K562 (cell line): ENCODE results near the gene AS3MT. TPM values are rescaled to one million over a fixed set of nuclear protein-coding genes. Genes with fewer than 3 reads are reported as not detected.

Experiments used
- BCOR ChIP-seq: fragments of 450-650 bp; IDR thresholded peaks from 2 replicates; pipeline ENCODE4 v1.6.1; 2016
- CHD2 ChIP-seq: IDR thresholded peaks from 2 replicates; pipeline ENCODE4 v1.6.1; 2011; ENCODE audit warnings: low read depth, low read length
- CTCF ChIP-seq, 3 experiments: IDR thresholded peaks in 2 of 3; conservative IDR thresholded peaks in 1 of 3; 2 replicates each; pipeline ENCODE4 v1.5.1; 2011 to 2012; ENCODE audit warnings: low read length in 3 of 3, mild to moderate bottlenecking in 3 of 3, control low read depth in 2 of 3, improper control_type of control experiment in 1 of 3, inconsistent platforms in 1 of 3, low read depth in 1 of 3, mixed read lengths in 1 of 3, moderate library complexity in 1 of 3; ENCODE audit not compliant: insufficient read depth in 2 of 3
- E2F5 ChIP-seq: sonication (generic); formaldehyde crosslinking; IDR thresholded peaks from 2 replicates; pipeline ENCODE4 v1.8.0; 2022; ENCODE audit warnings: mild to moderate bottlenecking, missing genetic modification reagents
- E2F6 ChIP-seq, 2 experiments: IDR thresholded peaks; 2 replicates each; pipeline ENCODE4 v1.6.1; 2011; ENCODE audit warnings: borderline replicate concordance in 1 of 2, control low read depth in 1 of 2, low read depth in 1 of 2, low read length in 1 of 2, mild to moderate bottlenecking in 1 of 2, mixed read lengths in 1 of 2, moderate library complexity in 1 of 2; ENCODE audit not compliant: insufficient read depth in 1 of 2, insufficient read length in 1 of 2, poor library complexity in 1 of 2, severe bottlenecking in 1 of 2; ENCODE audit errors: extremely low read depth in 1 of 2
- FUS ChIP-seq: fragments of 200-400 bp; formaldehyde crosslinking; optimal IDR thresholded peaks from 2 replicates; pipeline ENCODE3; 2017; ENCODE audit warnings: low read depth, low read length
- KDM5B ChIP-seq: fragments of 200-600 bp; sonication (generic); IDR thresholded peaks from 2 replicates; pipeline ENCODE4 v1.6.1; 2012; ENCODE audit warnings: low read depth, mild to moderate bottlenecking, moderate library complexity, low read length, control low read depth, inconsistent platforms; ENCODE audit not compliant: insufficient replicate concordance
- RCOR1 ChIP-seq, 2 experiments: IDR thresholded peaks; 2 replicates each; pipeline ENCODE4 v1.6.1; 2012; ENCODE audit warnings: low read depth in 2 of 2, low read length in 2 of 2, borderline replicate concordance in 1 of 2, improper control_type of control experiment in 1 of 2
- SFPQ ChIP-seq: fragments of 200-400 bp; formaldehyde crosslinking; IDR thresholded peaks from 2 replicates; pipeline ENCODE4 v1.6.1; 2017; ENCODE audit warnings: mild to moderate bottlenecking, low read depth, low read length, moderate library complexity
- SMARCE1 ChIP-seq: fragments of 450-650 bp; IDR thresholded peaks from 2 replicates; pipeline ENCODE4 v1.7.1; 2016; ENCODE audit warnings: mild to moderate bottlenecking
- ZNF232 ChIP-seq: sonication (generic); formaldehyde crosslinking; IDR thresholded peaks from 2 replicates; pipeline ENCODE4 v1.8.0; 2022; ENCODE audit warnings: mild to moderate bottlenecking, missing genetic modification reagents
- ZNF407 ChIP-seq: fragments of 450-650 bp; IDR thresholded peaks from 2 replicates; pipeline ENCODE4 v1.6.1; 2016; ENCODE audit warnings: low read depth
- ZNF551 ChIP-seq: fragments of 250-450 bp; sonication (Bioruptor Pico); IDR thresholded peaks from 2 replicates; pipeline ENCODE4 v1.5.0; 2021; ENCODE audit warnings: mild to moderate bottlenecking, moderate library complexity
- polyA plus RNA-seq, 8 experiments: library from polyadenylated mRNA; depleted of rRNA in 4 of 8; stranded (reverse) in 5 of 8; unstranded in 3 of 8; fragments of >200 nt; fragmentation: Nextera tagmentation in 2 of 8; fragmentation: Illumina TruSeq in 1 of 8; extraction: Ambion mirVana in 2 of 8; extraction: Trizol in 1 of 8; gene quantifications; 2 replicates each; pipeline versions ENCODE4 v1.2.1 to v1.2.3, GENCODE V29; 2011 to 2014; ENCODE audit warnings: inconsistent platforms in 1 of 8, missing spikeins in 1 of 8
- total RNA-seq, 7 experiments: library from RNA; depleted of rRNA in 6 of 7; stranded (reverse); fragments of >200 nt in 6 of 7; fragmentation: Illumina TruSeq in 2 of 7; extraction: Trizol in 2 of 7; gene quantifications; 2 replicates each; pipeline versions ENCODE4 v1.2.1 to v1.2.3, GENCODE V29; 2011 to 2021; ENCODE audit warnings: low replicate concordance in 1 of 7

AS3MT gene
- total and polyA plus RNA-seq, 9 of the 15 experiments (the other 6 are each of a cell fraction or from before 2014, with no cell fraction given) = 0.04 to 0.33 (median 0.19) TPM; not detected in 2

GRCh38 chr10:102918817-102919245, 49.6 kb downstream of the AS3MT start (continued):
- TF ChIP-seq FUS = peak; percentile 1
- peak in 1 of 3 experiments; percentile 14; a peak in 1 of 6 replicates for TF ChIP-seq CTCF (IDR thresholded peaks at IDR 0.05 in 2 of 3, conservative IDR thresholded peaks at IDR 0.05 in 1 of 3; ENCODE audit: insufficient read depth in 2 of 3, low read depth in 1 of 3, low read length in 3 of 3)
- TF ChIP-seq BCOR = no peak
- TF ChIP-seq ZNF407 = no peak
- TF ChIP-seq CHD2 = no peak
- TF ChIP-seq KDM5B = no peak
- TF ChIP-seq ZNF551 (CRISPR knock-in tag) = no peak
- TF ChIP-seq ZNF232 = 0 out of 2 replicates have a peak, but pooled peaks have one; percentile 7
- no peak for TF ChIP-seq SMARCE1
- no peak for TF ChIP-seq E2F5 (CRISPR knock-in tag)
- 0 out of 4 replicates have a peak, but pooled peaks of 1 of the 2 experiments have one; percentile 5 for TF ChIP-seq RCOR1 (IDR thresholded peaks at IDR 0.05; ENCODE audit: borderline replicate concordance in 1 of 2, low read depth in 2 of 2, low read length in 2 of 2)
- no peak for TF ChIP-seq SFPQ
- peak in 1 of 2 experiments; percentile 0 for TF ChIP-seq E2F6 (IDR thresholded peaks at IDR 0.05; ENCODE audit: borderline replicate concordance in 1 of 2, extremely low read depth in 1 of 2, insufficient read depth in 1 of 2, insufficient read length in 1 of 2, low read depth in 1 of 2, low read length in 1 of 2, poor library complexity in 1 of 2, severe bottlenecking in 1 of 2)
- TF ChIP-seq, all 486 proteins: peak for 10
